HepG2 (cell line): ENCODE data around the gene TOMM7. TPM values are rescaled to one million over a fixed set of nuclear protein-coding genes. Genes with fewer than 3 reads are reported as not detected.

Experiments used
- FOXA3 ChIP-seq: IDR thresholded peaks from 2 replicates; pipeline ENCODE4 v1.6.1; 2016; ENCODE audit warnings: missing genetic modification reagents, missing compliant biosample characterization
- MXI1 ChIP-seq: IDR thresholded peaks from 3 replicates; pipeline ENCODE4 v1.6.1; 2012; ENCODE audit warnings: low read depth, low read length, inconsistent platforms, borderline replicate concordance
- NBN ChIP-seq: fragments of 450-650 bp; conservative IDR thresholded peaks from 2 replicates; pipeline ENCODE4 v1.6.1; 2017
- RCOR2 ChIP-seq: IDR thresholded peaks from 2 replicates; pipeline ENCODE4 v1.6.1; 2016; ENCODE audit warnings: missing biosample characterization, missing genetic modification reagents
- REPIN1 ChIP-seq: sonication (generic); formaldehyde crosslinking; IDR thresholded peaks from 2 replicates; pipeline ENCODE4 v1.8.0; 2022; ENCODE audit warnings: missing genetic modification reagents, low read depth, mild to moderate bottlenecking, borderline replicate concordance
- U2AF2 ChIP-seq: fragments of 200-400 bp; formaldehyde crosslinking; IDR thresholded peaks from 2 replicates; pipeline ENCODE4 v1.6.1; 2017; ENCODE audit warnings: low read depth, mild to moderate bottlenecking, low read length
- ZFP1 ChIP-seq: IDR thresholded peaks from 2 replicates; pipeline ENCODE4 v1.6.1; 2016
- ZNF264 ChIP-seq: sonication (generic); formaldehyde crosslinking; IDR thresholded peaks from 2 replicates; pipeline ENCODE4 v1.4.0; 2020; ENCODE audit warnings: missing genetic modification reagents
- ZNF318 ChIP-seq: sonication (generic); formaldehyde crosslinking; IDR thresholded peaks from 2 replicates; pipeline ENCODE4 v1.4.0; 2020; ENCODE audit warnings: mild to moderate bottlenecking, missing genetic modification reagents
- polyA plus RNA-seq, 8 experiments: library from polyadenylated mRNA; depleted of rRNA in 3 of 8; stranded (reverse) in 7 of 8; unstranded in 1 of 8; fragments of >200 nt; fragmentation: Illumina TruSeq in 4 of 8; extraction: Trizol in 4 of 8; gene quantifications; 2 replicates each; pipeline versions ENCODE4 v1.2.1 to v1.2.3, GENCODE V29; 2011 to 2016; ENCODE audit warnings: low read depth in 4 of 8, missing spikeins in 1 of 8, mixed read lengths in 1 of 8; ENCODE audit not compliant: insufficient read depth in 1 of 8
- total RNA-seq, 5 experiments: library from RNA; depleted of rRNA; stranded (reverse); fragments of >200 nt; fragmentation: Illumina TruSeq; extraction: Trizol; gene quantifications; 2 replicates each; pipeline ENCODE4 v1.2.3, GENCODE V29; 2016; ENCODE audit warnings: low read depth in 1 of 5
- TF ChIP-seq, protein P1 (sequence below): sonication (generic); formaldehyde crosslinking; IDR thresholded peaks from one replicate; pipeline ENCODE4 v1.5.1; 2020; ENCODE audit warnings: mild to moderate bottlenecking, missing genetic modification reagents; ENCODE audit errors: not compliant biosample characterization
- TF ChIP-seq, protein P2 (sequence below): IDR thresholded peaks from 2 replicates; pipeline ENCODE4 v1.6.1; 2016; ENCODE audit warnings: mild to moderate bottlenecking

The TOMM7 gene
- total and polyA plus RNA-seq, 2 of the 13 experiments (the other 11 are each of a cell fraction or from before 2014, with no cell fraction given), result 251 to 369 TPM

GRCh38 chr7:22854158-22855048, 31.8 kb upstream of the TOMM7 start (continued):
- TF ChIP-seq, protein P1, sequence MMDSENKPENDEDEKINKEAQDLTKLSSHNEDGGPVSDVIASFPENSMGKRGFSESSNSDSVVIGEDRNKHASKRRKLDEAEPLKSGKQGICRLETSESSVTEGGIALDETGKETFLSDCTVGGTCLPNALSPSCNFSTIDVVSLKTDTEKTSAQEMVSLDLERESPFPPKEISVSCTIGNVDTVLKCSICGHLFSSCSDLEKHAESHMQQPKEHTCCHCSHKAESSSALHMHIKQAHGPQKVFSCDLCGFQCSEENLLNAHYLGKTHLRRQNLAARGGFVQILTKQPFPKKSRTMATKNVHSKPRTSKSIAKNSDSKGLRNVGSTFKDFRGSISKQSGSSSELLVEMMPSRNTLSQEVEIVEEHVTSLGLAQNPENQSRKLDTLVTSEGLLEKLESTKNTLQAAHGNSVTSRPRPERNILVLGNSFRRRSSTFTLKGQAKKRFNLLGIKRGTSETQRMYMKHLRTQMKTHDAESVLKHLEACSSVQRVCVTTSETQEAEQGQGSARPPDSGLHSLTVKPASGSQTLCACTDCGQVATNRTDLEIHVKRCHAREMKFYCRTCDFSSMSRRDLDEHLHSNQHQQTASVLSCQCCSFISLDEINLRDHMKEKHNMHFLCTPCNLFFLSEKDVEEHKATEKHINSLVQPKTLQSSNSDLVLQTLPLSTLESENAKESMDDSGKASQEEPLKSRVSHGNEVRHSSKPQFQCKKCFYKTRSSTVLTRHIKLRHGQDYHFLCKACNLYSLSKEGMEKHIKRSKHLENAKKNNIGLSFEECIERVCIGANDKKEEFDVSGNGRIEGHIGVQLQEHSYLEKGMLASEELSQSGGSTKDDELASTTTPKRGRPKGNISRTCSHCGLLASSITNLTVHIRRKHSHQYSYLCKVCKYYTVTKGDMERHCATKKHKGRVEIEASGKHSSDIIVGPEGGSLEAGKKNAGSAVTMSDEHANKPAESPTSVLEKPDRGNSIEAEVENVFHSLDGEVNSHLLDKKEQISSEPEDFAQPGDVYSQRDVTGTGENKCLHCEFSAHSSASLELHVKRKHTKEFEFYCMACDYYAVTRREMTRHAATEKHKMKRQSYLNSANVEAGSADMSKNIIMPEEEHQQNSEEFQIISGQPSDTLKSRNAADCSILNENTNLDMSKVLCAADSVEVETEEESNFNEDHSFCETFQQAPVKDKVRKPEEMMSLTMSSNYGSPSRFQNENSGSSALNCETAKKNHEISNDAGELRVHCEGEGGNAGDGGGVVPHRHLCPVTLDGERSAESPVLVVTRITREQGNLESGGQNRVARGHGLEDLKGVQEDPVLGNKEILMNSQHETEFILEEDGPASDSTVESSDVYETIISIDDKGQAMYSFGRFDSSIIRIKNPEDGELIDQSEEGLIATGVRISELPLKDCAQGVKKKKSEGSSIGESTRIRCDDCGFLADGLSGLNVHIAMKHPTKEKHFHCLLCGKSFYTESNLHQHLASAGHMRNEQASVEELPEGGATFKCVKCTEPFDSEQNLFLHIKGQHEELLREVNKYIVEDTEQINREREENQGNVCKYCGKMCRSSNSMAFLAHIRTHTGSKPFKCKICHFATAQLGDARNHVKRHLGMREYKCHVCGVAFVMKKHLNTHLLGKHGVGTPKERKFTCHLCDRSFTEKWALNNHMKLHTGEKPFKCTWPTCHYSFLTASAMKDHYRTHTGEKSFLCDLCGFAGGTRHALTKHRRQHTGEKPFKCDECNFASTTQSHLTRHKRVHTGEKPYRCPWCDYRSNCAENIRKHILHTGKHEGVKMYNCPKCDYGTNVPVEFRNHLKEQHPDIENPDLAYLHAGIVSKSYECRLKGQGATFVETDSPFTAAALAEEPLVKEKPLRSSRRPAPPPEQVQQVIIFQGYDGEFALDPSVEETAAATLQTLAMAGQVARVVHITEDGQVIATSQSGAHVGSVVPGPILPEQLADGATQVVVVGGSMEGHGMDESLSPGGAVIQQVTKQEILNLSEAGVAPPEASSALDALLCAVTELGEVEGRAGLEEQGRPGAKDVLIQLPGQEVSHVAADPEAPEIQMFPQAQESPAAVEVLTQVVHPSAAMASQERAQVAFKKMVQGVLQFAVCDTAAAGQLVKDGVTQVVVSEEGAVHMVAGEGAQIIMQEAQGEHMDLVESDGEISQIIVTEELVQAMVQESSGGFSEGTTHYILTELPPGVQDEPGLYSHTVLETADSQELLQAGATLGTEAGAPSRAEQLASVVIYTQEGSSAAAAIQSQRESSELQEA (CRISPR knock-in tag), result no peak
- TF ChIP-seq NBN (no peak), FOXA3 (no peak), RCOR2 (no peak), REPIN1 (CRISPR knock-in tag) (peak; percentile 18; the same call in 1 of the 2 replicates), U2AF2 (no peak), ZNF264 (CRISPR knock-in tag) (peak; percentile 54; the same call in 1 of the 2 replicates), ZFP1 (CRISPR knock-in tag) (no peak), ZNF318 (CRISPR knock-in tag) (no peak), MXI1 (peak; percentile 54; the same call in 2 of the 3 replicates)
- TF ChIP-seq, protein P2, sequence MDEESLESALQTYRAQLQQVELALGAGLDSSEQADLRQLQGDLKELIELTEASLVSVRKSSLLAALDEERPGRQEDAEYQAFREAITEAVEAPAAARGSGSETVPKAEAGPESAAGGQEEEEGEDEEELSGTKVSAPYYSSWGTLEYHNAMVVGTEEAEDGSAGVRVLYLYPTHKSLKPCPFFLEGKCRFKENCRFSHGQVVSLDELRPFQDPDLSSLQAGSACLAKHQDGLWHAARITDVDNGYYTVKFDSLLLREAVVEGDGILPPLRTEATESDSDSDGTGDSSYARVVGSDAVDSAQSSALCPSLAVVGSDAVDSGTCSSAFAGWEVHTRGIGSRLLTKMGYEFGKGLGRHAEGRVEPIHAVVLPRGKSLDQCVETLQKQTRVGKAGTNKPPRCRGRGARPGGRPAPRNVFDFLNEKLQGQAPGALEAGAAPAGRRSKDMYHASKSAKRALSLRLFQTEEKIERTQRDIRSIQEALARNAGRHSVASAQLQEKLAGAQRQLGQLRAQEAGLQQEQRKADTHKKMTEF, result peak; percentile 79; the same call in 1 of the 2 replicates
